SU-DHL-6 (cell line): Measurements from ENCODE around the gene B4GALT6.

Experiments used
- CTCF ChIP-seq: fragments of 200-600 bp; sonication (generic); IDR thresholded peaks from one replicate; pipeline ENCODE4 v1.5.1; 2017; ENCODE audit warnings: antibody characterized with exemption, mild to moderate bottlenecking, low read length, moderate library complexity; ENCODE audit not compliant: insufficient read depth, poor library complexity, severe bottlenecking
- EZH2phosphoT487 ChIP-seq: fragments of 200-600 bp; sonication (generic), shearing (Covaris generic); conservative IDR thresholded peaks from 2 replicates; pipeline ENCODE4 v1.6.1; 2018; ENCODE audit warnings: mild to moderate bottlenecking, antibody characterized with exemption, low read length, moderate library complexity, mixed read lengths

GRCh38 chr18:31710826-31711225, 26.4 kb upstream of the B4GALT6 start:
- no peak for TF ChIP-seq CTCF
- no peak for TF ChIP-seq EZH2phosphoT487
